NCI-H2171 treated with DMSO at 0.1 percent for 48 hours (cell line): Measurements from ENCODE around the gene TBC1D24.
"Not testable (repeated sequence)": the region's sequence is repeated elsewhere in the genome, so short reads cannot be mapped to it uniquely, and the experiment has no call there.

ENCODE experiments used
- DNase-seq: peaks from one replicate; lab custom pipeline; 2025; lab: John Stamatoyannopoulos, UW

Gene TBC1D24

DNA sequence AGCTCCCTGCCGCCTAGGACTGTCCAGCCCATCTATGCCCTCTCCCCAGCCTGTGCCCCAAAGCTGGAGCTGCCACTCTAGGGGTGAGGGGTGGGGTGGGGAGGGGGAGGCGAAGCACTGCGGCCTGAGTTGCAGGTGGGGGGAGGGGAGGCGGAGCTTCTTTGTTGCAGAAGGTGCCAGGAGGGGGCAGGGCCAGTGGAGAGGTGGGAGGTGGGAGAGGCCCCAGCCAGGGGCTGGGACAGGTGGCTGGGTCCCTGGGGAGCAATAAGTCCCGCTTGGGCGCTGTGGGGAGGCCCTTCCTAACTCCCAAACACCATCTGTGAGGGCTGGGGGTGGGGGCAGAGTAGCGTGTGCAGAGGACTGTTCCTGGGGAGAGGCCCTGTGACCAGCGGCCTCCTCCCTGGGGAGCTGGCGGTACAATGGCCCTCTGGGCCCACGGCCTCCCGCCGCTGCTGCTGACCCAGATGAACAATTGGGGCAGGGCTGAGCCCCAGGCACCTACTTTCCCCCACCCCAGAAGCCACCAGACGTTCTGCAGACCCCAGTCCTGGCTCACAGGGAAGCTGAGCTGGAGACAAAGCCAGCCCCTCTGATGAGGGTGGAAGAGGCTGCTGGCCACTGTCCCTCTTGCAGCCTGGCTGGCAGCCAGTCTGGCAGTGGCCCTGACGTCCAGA lies 6.1 kb upstream of the TBC1D24 start:
- peak; percentile 98 for DNase-seq

DNA sequence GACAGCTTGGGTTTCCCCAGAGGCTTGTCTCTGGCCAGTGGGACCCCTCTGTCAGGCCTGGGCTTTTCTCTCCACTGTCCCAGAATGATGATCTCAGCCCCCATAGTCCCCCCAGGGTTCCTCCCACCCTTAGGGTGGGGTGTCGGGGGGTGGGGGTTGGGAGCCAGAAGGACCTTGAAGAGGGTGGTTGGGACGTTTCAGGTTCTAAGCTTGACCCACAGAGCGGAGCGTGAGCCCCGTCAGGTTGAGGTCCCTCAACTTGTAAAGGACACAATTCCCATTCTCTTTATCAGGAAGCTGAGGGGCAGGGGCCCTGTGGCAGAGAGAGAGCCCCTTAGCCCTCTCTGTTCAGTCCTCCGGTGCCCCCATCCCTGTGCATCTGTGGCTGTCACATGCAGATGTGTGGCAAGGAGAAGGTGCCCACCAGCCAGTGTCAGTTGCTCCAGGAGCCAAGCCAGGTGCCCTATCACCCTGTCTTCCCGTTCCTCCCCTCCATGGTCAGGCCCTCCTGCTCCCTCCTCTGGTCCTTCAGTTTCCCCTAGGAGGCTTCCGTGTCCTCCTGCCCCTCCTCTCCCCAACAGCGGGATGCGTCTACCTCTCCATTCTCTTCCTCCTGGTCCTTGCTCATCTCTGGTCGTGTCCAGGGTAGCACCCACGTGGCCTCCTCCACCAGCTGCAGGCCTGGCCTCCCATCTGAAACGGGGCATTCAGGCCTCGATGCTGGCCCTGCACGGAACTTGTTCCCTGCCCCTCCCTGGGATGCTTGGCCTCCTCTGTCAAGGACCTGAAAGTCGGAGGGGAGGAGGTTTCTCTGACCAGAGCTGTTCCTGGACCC lies 5.3 kb upstream of the TBC1D24 start:
- peak; percentile 54 for DNase-seq

DNA sequence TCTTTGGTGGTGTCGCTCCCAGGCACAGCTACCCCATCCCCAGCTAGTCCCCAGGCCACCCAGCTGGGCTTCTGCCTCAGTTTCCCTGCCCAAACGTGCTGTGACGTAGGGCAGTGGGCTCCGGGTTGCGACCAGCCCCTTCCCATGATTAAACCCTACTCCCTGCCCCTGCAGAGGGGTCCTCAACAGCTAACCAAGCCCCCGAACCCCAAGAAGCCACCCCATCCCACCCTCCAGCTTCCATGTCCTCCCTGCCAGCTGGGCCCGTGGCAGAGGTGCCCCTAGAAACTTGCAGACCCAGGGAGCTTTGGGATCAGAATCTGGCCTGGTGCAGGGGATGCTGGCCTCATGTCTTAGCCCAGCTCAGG lies 4.7 kb upstream of the TBC1D24 start:
- no peak for DNase-seq

DNA sequence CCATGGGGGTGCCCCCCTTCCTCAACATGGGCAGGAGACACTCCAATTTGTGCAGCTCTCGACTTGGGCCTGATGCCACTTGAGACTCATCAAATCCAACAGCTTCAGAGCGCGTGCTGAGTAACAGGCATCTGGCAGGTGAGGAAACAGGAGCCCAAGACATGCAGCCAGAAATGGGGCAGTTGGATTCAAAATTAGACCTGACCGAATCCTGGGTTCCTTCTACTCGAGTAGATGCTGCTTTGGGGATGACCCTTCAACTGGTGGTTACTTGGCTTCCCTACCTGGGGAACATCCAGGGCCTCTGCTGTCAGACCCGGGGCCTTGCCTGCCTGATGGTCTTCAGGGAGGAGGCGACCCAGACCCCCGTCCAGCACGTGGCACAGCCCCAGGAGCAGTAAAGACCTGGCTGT lies 4.3 kb upstream of the TBC1D24 start:
- DNase-seq = peak; percentile 92

DNA sequence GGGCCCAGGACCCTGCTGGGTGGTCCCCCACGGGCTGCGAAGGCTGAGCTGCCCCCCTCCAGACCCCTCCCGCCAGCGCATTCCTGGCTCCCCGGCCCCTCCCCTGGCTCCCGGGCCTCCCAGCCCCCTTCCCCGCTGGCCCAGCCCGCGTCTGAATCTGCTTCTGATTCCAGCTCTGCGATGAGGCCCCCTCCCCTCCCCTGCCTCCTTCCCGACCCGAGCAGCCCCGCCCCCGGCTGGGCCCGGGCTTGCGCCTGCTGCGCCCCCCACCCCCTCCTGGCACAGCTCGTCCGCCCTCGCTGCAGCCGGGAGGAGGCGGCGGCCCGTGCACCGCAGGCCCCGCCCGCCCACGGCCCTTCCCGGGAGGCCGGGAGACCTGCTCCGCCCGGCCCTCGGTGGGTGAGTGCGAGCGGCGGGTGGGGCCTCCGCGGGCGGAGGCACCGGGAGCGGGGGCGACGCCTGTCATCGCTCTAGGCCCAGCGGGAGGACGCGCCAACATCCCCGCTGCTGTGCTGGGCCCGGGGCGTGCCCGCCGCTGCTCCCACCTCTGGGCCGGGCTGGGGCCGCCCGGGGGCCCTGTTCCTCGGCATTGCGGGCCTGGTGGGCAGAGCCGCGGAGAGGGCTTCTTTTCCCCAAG lies 3.8 kb upstream of the TBC1D24 start, which contains the start of gene NTN3:
NTN3 (plus strand) TSS at position 282 of the 637 bp plus-strand sequence. CDS start 405 bp downstream, outside the sequence.
- DNase-seq = peak; percentile 90

DNA sequence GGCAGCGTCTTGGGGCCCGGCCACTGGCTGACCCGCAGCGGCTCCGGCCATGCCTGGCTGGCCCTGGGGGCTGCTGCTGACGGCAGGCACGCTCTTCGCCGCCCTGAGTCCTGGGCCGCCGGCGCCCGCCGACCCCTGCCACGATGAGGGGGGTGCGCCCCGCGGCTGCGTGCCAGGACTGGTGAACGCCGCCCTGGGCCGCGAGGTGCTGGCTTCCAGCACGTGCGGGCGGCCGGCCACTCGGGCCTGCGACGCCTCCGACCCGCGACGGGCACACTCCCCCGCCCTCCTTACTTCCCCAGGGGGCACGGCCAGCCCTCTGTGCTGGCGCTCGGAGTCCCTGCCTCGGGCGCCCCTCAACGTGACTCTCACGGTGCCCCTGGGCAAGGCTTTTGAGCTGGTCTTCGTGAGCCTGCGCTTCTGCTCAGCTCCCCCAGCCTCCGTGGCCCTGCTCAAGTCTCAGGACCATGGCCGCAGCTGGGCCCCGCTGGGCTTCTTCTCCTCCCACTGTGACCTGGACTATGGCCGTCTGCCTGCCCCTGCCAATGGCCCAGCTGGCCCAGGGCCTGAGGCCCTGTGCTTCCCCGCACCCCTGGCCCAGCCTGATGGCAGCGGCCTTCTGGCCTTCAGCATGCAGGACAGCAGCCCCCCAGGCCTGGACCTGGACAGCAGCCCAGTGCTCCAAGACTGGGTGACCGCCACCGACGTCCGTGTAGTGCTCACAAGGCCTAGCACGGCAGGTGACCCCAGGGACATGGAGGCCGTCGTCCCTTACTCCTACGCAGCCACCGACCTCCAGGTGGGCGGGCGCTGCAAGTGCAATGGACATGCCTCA lies 3.1 kb upstream of the TBC1D24 start:
- DNase-seq = peak; percentile 37

DNA sequence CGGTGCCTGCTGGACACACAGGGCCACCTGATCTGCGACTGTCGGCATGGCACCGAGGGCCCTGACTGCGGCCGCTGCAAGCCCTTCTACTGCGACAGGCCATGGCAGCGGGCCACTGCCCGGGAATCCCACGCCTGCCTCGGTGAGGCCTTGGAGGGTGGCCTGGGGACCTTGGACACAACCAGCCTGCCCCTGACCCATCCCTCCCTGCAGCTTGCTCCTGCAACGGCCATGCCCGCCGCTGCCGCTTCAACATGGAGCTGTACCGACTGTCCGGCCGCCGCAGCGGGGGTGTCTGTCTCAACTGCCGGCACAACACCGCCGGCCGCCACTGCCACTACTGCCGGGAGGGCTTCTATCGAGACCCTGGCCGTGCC lies 2.5 kb upstream of the TBC1D24 start:
- no peak for DNase-seq

DNA sequence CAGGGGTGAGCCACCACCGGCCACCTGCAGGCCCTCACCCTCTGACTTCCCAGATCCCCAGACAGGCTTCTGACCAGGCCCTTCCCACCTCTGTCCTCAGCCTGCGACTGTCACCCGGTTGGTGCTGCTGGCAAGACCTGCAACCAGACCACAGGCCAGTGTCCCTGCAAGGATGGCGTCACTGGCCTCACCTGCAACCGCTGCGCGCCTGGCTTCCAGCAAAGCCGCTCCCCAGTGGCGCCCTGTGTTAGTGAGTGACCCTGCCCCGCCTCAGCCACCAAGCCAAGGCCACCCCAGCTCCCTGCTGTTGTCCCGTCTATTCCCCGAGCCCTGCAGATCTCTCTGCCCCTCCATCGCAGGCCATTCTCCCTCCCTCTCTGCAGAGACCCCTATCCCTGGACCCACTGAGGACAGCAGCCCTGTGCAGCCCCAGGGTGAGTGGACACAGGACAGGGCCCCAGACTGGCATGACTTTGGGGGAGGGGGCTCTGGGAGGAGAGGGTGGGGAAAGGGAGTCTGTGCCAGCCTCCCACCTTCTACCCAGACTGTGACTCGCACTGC lies 2.0 kb upstream of the TBC1D24 start:
- no peak for DNase-seq

DNA sequence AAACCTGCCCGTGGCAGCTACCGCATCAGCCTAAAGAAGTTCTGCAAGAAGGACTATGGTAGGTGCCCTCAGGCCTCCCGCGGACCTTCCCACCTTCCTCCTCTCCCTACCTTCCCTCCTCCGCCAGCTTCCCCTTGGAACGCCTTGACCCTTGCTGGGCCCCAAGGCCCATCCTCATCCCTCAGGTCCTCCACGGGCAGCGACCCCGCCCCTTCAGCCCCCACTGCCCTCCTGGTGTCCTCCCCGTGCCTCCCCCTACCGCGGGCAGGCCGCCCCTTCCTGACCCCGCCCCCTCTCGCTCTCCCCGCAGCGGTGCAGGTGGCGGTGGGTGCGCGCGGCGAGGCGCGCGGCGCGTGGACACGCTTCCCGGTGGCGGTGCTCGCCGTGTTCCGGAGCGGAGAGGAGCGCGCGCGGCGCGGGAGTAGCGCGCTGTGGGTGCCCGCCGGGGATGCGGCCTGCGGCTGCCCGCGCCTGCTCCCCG lies 1.4 kb upstream of the TBC1D24 start:
- DNase-seq = peak; percentile 20

DNA sequence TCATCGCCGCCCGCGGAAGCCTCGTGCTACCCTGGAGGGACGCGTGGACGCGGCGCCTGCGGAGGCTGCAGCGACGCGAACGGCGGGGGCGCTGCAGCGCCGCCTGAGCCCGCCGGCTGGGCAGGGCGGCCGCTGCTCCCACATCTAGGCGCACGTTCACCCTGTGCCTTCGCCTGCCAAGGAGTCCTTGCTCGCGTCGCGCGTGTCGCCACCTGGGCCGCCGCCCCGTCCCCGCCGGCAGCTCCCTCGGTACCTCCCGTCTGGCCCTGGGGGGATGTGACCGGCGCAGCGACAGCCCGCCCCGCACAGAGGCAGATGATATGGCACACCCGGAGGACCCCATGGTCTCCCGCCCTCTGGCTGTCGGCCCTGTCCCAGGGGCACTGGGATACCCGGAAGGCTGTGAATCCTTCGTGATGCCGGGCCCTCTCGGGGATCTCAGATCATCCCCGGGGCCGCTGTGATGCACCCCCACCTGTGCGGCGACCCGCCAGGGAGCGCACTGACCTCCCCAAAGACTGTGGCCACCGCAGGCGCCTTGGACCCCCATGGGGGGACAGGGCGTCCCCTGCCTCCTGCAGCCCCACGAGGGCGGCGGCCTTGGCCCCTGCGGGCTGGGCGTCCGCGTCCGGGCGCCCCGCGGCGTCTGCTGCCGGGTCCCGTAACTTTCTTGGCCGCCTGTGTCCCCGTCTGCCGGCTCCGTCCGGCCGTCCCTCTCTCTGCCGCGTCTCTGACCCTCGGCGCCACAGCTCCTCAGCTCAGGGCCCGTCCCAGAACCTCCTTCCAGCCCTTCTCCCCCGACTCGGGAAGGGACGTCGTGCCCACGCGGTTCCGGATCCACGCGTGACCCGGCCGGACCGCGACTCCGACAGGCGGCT lies 689 bp upstream of the TBC1D24 start:
- peak; percentile 69 for DNase-seq

DNA sequence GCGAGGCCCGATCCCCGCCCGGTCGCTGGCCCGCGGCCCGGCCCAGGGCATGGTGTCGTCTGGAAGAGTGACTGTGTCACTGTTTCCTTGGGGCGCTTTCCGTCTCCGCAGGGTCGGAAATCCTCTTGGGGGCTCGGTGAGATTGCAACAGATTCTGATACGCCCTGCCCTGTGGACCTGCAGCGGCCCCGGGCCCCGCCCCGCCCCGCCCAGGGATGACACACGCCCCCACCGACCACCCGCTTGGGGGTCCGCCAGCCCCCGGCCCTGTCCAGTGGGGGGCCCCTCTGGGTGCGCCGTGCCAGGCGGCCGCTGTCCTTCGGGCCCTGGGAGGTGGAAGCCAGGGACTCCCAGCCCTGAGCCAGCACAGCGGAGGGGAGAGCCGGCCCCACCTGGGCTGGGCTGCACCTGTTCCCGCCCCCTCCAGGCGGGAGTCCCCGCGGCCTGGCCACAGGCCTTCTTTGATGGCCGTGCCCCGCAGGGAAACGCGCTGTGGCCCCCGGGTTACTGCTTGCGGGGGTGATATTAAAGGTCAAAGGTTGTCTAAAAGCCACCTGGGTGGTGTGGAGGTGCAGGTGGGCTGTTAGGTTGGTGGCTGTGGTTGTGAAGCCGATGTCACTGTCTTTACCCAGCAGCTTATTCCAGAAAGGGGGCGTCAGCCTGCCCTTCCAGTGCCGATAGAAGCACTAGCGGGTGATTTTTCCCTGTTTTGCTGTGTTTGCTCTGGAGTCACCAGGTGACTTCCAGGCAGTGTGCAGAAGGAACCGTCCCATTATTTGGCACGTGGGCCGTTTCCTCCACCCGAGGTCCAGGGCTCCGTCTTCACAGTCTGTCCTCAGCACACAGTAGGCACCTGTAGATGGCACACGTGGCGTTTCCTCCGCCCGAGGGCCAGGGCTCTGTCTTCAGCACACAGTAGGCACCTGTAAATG lies 752 bp downstream of the TBC1D24 start:
- DNase-seq = peak; percentile 29

DNA sequence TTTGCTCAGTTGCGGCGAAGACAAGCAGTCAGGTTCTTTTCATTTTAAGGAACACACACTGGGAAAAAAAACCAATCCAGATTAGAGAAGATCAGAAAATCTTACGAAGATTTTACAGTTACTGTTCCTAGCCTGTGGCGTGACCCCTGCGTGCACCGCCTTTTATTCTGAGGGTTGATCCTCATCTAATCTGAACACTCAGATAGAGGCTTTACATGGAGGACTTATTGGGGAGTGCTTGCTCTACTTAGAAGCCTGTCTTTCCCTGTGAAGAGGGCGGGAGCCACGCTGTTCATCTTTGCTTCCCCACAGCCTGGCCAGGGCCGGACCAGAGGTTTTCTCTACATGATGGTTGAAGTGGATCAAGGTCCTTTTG lies 1.4 kb downstream of the TBC1D24 start:
- no peak for DNase-seq

DNA sequence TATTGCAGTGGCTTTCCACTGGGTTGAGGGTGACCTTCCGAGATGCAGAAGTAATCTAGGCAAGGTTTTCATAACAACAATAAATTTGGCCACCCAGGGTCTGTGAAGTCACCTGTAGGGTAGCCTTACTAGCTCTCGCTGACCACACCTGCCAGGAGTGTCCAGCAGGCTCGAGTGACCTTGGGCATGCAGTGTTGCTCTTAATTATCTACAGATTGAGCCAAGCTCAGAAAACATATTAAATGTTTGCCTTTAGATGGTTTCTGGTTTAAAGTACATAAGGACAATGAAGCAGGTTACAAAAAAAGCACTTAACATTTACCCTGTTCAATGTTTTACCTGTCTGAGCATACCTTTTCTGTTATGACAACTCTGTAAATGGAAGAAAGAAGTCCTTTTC lies 1.8 kb downstream of the TBC1D24 start:
- no peak for DNase-seq

DNA sequence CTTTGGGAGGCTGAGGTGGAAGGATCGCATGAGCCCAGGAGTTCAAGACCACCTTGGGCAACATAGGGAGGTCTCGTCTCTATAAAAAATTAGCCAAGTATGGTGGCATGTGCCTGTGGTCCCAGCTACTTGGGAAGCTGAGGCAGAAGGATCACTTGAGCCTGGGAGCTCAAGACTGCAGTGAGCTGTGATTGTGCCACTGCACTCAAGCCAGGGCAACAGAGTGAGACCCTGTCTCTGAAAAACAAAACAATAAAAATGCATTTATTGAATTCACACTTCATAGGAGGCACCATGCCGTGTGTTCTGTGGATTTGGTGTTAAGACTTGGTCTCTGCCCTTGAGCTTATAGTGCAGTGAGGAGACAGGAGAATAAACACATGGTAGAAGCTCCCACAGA lies 2.4 kb downstream of the TBC1D24 start:
- DNase-seq = no peak

DNA sequence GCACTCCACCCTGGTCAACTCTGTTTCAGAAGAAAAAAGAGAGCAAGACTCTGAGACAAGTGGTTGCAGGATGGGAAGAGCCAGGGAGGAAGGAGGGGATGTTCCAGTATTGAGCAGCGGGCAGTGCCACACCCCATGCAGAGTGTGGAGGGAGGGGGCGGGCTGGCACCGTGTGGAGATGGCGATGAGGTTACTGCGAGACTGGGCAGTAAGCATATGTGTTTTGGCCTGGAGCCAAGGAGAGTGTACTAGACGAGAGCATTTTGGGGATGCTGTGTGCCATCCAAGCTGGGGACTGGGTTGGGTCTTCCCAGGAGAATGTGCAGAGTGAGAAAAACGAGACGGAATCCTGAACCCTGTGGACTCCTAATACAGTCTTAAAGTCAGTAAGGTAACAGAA lies 3.4 kb downstream of the TBC1D24 start:
- DNase-seq = peak; percentile 31

DNA sequence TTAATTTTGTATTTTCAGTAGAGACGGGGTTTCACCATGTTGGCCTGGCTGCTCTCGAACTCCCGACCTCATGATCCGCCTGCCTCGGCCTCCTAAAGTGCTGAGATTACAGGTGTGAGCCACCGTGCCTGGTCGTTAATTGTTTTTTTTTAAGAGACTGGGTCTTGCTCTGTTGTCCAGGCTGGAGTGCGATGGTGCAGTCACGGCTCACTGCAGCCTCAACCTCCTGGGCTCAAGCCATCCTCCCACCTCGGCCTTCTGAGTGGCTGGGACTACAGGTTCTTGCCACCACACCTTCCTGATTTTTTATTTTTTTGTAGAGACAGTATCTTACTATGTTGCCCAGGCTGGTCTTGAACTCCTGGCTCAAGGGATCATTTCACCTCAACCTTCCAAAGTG lies 5.1 kb downstream of the TBC1D24 start:
- not testable (repeated sequence) for DNase-seq

DNA sequence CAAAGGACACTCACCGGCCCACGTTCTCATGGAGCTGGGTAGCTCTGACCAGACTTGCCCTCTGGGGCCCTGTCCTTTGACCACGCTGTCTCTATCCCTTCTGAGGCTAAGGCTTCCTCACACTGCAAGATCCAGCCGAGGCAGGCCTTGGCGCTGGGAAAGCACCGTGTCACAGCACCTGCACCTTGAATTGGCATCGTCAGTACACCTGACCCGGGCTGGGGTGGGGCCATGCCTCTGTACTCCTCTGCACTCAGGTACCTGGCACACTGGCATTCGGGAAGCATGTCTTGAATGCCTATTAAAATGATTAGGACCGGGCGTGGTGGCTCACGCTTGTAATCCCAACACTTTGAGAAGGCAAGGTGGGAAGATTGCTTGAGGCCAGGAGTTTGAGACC lies 6.0 kb downstream of the TBC1D24 start:
- no peak for DNase-seq

DNA sequence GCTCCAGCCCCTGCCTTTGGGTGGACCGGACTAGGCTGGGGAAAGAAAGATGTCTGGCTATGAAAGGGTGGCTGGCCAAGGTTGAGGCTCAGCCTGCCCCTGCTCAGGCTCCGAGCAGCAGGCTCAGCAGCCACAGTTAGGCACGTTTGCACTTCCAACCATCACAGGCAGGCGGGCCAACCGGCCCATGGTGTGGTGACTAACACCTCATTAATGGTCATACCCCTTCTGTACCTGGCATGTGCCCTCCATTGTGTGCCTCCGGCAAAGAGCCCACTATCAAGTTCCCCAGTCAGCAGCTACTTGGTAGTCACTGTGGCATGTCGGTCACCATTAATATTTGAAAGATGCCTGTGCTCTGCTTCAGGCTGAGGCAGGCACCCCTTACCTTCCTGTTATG lies 6.7 kb downstream of the TBC1D24 start:
- no peak for DNase-seq

DNA sequence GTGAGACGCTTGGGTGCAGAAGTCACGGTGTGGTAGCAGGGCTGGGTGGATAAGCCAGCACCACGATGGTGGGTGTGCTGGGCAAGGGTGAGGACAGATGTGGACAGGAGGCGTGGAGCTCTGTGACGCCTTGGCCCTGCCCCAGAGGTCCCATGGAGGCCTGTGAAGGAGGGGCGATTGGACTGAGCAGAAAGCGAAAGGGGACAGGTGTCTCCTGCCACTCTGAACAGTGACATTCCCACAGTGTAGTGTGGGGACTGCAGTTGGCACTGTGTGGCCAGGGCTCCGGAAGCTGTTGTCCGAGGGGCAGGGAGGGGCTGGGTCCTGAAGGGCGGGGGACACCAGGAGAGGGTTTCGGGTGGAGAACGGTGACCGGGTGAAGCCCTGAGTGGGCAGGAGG lies 7.3 kb downstream of the TBC1D24 start:
- DNase-seq = no peak
